Subcutaneous preadipocyte (primary cell): Measurements from ENCODE around the gene UCP3. TPM values are rescaled to one million over a fixed set of nuclear protein-coding genes. Genes with fewer than 3 reads are reported as not detected.

ENCODE experiments used
- total RNA-seq: library from RNA; depleted of rRNA; stranded (reverse); fragments of >200 nt; gene quantifications from 2 replicates; pipeline ENCODE4 v1.2.3, GENCODE V29; 2012

The UCP3 gene
- 0.73 and 0.78 TPM in 2 replicates for total RNA-seq

GRCh38 chr11:74008373-74009229 lies at the start of gene UCP3:
TSS of gene UCP3 (minus strand) at chr11:74009085. CDS start at chr11:74007042, 2,043 bp downstream.

GRCh38 chr11:73982595-73982989 lies 26.3 kb downstream of the UCP3 start, which contains the start of gene UCP2:
TSS of gene UCP2 (minus strand) at chr11:73982843. CDS start at chr11:73978378, 4,465 bp downstream.

GRCh38 chr11:73950869-73951710 lies 57.8 kb downstream of the UCP3 start, which contains the start of gene DNAJB13:
TSS of gene DNAJB13 (plus strand) at chr11:73951026. CDS start at chr11:73951070, 44 bp downstream.

Other genes starting within 250 kb of the UCP3 start
- 82.7 and 111 TPM in 2 replicates for gene RAB6A, start 248.0 kb downstream of the UCP3 start, total RNA-seq
- 14.7 and 19.0 TPM in 2 replicates for gene MRPL48, start 221.2 kb downstream of the UCP3 start, total RNA-seq
- gene COA4, start 132.2 kb downstream of the UCP3 start, total RNA-seq = 77.4 and 100 TPM in 2 replicates
- gene PAAF1, start 132.1 kb downstream of the UCP3 start, total RNA-seq = 9.0 and 12.5 TPM in 2 replicates
- not detected in 2 replicates for gene DNAJB13, start 58.1 kb downstream of the UCP3 start, total RNA-seq
- gene UCP2, start 26.2 kb downstream of the UCP3 start, total RNA-seq = 0.37 and 0.59 TPM in 2 replicates
- gene C2CD3, start 161.9 kb upstream of the UCP3 start, total RNA-seq = 10.7 and 14.1 TPM in 2 replicates
- gene PPME1, start 162.2 kb upstream of the UCP3 start, total RNA-seq = 15.8 and 26.0 TPM in 2 replicates